OCI-LY1 (cell line): ENCODE results near the gene COA8.

ENCODE experiments used
- CTCF ChIP-seq: fragments of 200-600 bp; sonication (generic), shearing (Covaris generic); IDR thresholded peaks from 2 replicates; pipeline ENCODE4 v1.5.1; 2017; ENCODE audit warnings: mild to moderate bottlenecking, antibody characterized with exemption, low read length, moderate library complexity, mixed read lengths
- EZH2 ChIP-seq: fragments of 200-600 bp; sonication (generic), shearing (Covaris generic); IDR thresholded peaks from 2 replicates; pipeline ENCODE4 v1.8.0; 2017; ENCODE audit warnings: borderline replicate concordance, mixed run types, mild to moderate bottlenecking, antibody characterized with exemption, low read length, moderate library complexity, mixed read lengths

- TF ChIP-seq CTCF (no peak), EZH2 (no peak)
Measured at GRCh38 chr14:103537175-103537990, 25.4 kb upstream of the COA8 start.
